GM19438 (cell line): ENCODE results near the gene MRPS35.

Experiments used
- ATAC-seq: cut with Tn5 transposase; IDR thresholded peaks from one replicate; pipeline ENCODE4 v1.9.1; 2021; ENCODE audit warnings: low read depth; ENCODE audit not compliant: unreplicated experiment

The MRPS35 gene

GRCh38 chr12:27710592-27711316, at the start of gene MRPS35:
TSS of gene MRPS35 (plus strand) at chr12:27710832. CDS start at chr12:27710844, 12 bp downstream.
- peak; percentile 93 for ATAC-seq

DNA sequence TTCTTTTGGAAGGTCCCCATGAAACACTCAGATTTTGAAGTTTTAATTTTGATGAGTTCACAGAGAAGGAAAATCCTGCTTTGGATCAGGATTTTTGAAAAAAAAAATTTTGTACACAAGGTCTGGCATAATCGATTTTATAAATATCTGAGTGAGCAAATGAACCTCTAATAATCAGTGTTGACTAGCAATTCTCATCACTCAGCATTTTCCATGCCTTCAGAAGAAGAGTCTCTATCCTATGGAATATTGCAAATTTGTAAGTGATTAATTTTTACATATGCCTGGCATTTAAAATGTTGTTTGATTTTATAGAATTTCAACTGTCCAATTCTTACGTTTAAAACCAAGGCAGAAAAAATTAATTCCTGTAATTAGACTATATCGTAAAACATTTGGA, 44.9 kb upstream of the MRPS35 start:
- ATAC-seq: no peak

GRCh38 chr12:27666510-27666909, 44.1 kb upstream of the MRPS35 start:
- no peak for ATAC-seq

DNA sequence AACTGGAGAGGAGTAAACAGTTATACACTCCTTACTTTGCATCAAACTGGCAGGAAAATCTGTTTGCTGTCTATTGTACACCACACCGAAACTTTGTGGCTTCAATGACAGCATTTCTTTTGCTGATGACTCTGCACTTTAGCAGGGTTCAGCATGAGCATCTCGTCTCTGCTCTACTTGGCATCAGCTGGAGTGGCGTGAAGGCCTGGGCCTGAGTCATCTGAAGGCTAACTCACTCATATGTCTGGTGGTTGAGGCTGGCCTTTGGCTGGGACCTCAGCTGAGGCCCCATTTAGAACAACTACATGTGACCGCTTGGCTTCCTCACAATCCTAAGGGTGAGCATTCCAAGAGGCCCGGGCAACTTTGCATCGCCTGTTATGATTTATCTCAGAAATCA, 43.1 kb upstream of the MRPS35 start:
- no peak for ATAC-seq

GRCh38 chr12:27672051-27672450, 38.6 kb upstream of the MRPS35 start:
- ATAC-seq: no peak

DNA sequence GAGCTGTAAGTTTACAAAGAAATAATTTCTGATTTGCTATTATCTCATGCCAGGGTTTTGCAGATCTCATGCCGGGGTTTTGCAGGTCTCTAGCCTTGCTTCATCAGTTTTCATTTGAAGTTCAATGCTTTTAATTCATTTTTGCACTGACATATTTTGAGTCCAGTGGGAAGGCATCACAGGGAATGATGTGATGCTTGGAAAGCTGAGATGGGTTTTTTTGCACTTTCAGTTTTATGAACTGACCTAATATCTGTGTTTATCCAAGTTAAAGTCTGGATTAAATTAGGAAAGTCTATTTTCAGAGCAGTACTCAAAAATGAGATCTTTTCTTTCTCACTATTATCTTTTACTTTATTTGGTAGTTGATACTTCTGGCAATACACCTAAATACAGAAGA, 38.0 kb upstream of the MRPS35 start:
- no peak for ATAC-seq

- ATAC-seq: no peak
Measured at GRCh38 chr12:27673101-27673718, 37.4 kb upstream of the MRPS35 start.

DNA sequence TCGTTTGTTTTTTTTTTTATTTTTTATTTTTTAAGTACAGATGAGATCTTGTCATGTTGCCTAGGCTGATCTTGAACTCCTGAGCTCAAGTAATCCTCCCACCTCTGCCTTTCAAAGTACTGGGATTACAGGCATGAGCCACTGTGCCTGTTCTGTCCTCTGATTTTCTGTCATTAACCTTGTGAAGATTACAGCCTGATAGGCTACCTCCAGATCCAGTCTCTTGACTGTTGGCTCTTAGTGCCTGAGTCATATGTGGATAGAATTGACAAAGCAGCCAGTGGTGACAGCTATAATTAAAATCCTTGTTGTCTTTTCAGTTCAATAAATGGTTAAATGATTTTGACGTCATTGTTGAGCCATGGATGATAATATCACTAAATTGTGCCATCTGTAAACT, 35.6 kb upstream of the MRPS35 start:
- no peak for ATAC-seq

DNA sequence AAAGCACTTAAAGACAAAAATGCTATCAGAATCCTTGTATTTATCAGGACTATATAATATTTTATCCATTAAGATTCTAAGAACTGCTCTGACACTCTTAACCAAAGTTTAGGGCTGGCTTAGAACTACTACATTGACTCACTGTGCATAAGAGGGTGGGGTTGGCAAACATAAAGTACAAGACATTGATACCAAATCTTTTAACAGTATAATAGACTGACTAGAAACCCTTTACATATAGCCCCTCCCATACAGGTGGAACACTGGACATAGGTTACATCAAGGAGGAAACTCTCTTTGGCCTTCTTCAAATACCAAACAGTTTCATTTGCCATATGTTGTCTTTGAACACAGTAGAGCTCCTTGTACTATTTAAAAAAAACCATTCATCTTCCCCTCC, 30.0 kb upstream of the MRPS35 start:
- no peak for ATAC-seq

- no peak for ATAC-seq
Measured at GRCh38 chr12:27682534-27682933, 28.1 kb upstream of the MRPS35 start.

GRCh38 chr12:27685274-27685673, 25.4 kb upstream of the MRPS35 start:
- ATAC-seq: no peak

GRCh38 chr12:27686147-27686546, 24.5 kb upstream of the MRPS35 start:
- no peak for ATAC-seq

DNA sequence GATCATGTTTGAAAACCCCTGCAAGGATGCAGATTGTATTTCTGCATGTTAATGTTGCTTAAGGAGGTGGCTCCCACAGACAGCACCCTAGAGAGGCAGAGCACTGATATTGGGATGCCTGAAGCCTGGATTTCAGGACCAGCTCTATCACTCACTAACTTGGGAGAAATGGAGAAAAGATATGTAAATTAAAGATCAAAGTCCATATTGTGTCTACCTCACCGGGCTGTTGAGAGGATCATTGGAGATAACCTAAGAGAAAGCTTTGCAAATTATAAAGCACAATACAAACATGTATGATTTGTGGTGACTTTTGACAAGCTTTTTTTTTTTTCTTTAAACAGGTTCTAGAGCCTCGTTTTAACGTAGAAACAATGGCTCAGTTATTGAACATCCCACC, 22.0 kb upstream of the MRPS35 start:
- no peak for ATAC-seq

DNA sequence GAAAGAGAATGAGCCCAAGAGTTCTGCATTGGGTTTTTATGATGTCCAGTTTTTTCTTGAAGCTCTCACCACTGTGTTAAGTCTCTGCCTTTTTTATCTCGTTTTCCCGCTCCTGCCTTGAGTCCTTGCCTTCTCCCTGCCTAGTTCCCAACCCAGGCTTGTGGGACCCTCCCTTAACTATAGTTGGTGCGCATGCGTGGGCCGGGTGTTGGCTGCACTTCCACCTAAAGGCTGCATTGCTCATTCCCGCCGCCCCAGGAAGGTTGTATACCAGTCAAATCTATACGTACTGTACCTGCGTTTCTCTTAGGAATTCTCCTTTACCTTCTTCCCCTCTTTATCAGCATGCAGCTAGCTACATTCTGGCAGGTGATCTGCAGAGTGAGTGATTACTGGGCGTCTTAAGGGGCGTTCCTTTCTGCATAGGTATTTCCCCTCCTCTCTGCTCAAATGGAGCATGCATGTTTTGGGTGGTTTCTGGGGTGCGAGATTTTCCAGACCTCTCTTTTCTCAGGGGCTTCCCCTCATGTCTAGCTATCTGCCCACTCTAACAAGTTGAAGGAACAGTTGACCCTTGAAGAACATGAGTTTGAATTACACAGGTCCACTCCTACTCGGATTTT, 21.0 kb upstream of the MRPS35 start:
- ATAC-seq: no peak

GRCh38 chr12:27693403-27693802, 17.2 kb upstream of the MRPS35 start:
- ATAC-seq: no peak

GRCh38 chr12:27695556-27696292, 14.9 kb upstream of the MRPS35 start:
- ATAC-seq: no peak

DNA sequence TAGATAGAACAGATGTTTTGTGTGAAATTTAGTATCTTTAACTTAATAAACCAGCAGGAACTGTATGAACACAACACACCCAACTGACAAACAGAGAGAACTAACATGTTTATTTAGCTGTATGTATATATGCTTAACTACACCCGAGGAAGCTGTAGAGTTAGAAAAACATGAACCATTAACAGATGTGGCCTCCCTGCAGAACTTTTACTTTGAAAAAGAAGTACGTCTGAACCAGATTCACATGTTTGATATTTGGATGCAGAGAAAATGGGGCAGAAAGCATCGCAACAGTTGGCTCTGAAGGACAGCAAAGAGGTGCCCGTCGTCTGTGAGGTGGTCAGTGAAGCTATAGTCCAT, 14.4 kb upstream of the MRPS35 start, which contains the start of gene REP15:
Gene REP15 (plus strand): TSS at position 155 of the 360 bp plus-strand sequence. CDS start 116 bp downstream, at position 271.
- ATAC-seq: no peak

DNA sequence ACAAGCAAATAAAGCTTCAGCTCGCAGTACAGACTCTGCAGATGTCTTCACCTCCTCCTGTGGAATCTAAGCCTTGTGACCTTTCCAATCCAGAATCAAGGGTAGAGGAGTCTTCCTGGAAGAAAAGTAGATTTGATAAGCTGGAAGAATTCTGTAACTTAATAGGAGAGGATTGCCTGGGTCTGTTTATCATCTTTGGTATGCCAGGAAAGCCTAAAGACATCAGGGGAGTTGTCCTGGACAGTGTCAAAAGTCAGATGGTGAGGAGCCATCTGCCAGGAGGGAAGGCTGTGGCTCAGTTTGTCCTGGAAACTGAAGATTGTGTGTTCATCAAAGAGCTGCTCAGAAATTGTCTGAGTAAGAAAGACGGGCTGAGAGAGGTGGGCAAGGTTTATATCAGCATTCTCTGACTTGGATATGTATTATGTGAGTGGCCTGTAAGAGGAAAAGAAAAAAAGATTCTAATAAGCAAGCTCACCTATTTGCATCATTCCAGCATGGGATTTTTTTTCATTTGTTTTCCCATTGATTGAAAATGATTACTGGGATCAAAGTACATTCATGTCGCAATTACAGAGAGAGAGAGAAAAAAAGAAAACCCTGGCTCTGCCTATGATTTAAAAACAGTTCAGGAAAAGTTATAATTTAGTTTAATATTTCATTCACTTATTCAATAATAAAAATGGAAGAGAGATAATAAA, 13.6 kb upstream of the MRPS35 start:
- ATAC-seq: no peak

DNA sequence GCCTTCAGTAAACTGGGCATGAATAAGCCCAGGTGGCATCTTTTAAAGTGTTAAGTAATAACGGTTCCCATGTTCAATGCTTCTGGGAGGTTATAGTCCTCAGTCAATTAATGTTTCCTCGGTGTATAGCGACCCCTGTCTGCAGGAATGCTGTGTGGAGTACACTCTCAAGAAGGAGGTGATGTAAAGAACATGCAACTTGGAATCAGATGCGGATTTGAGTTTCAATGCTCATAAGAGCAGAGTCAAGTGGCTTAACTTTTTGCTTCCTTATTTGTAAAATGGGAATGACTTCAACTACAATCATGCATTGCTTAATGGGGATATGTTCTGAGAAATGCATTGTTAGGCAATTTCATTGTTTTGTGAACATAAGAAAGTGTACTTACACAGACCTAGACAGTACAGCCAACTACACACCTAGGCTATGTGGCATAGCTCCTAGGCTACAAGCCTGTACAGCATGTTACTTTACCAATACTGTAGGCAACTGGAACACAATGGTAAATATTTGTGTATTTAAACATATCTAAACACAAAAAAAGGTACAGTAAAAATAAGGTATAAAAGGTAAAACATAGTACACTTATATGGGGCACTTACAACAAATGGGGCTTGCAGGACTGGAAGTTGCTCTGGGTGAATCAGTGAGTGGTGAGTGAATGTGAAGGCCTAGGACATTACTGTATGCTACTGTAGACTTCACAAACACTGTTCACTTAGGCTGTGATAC, 6.7 kb upstream of the MRPS35 start:
- ATAC-seq: peak; percentile 90

DNA sequence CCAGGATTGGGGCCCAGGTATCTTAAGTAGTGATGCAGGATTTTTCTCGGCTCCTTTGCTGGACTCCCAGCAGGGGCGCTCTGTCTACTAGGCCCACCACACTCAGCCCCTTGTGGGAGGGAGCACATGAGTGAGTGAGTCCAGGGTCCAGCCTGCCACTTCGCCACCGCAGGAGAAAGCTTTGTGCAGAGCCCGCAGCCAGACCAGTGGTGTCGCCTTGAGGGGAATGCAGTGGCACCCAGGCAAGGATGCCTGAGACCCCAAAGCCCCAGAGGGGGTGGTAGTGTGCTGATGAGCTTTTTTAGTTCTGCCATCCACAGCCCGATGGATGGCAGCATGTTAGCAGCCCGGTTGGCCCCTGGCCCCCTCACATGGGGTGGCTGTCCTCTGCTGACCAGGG, 5.4 kb upstream of the MRPS35 start:
- no peak for ATAC-seq
